Hematopoietic multipotent progenitor cell treated with erythropoietin and hydrocortisone succinate and interleukin-3 and kit ligand, for 8 days (in vitro differentiated cells): Measurements from ENCODE around the gene ANKS3.

Experiments
- DNase-seq: peaks from one replicate; pipeline ENCODE4 v3.0.0-alpha.2; 2015

The ANKS3 gene

GRCh38 chr16:4694642-4695451, 39.2 kb downstream of the ANKS3 start:
- DNase-seq, result no peak

DNA sequence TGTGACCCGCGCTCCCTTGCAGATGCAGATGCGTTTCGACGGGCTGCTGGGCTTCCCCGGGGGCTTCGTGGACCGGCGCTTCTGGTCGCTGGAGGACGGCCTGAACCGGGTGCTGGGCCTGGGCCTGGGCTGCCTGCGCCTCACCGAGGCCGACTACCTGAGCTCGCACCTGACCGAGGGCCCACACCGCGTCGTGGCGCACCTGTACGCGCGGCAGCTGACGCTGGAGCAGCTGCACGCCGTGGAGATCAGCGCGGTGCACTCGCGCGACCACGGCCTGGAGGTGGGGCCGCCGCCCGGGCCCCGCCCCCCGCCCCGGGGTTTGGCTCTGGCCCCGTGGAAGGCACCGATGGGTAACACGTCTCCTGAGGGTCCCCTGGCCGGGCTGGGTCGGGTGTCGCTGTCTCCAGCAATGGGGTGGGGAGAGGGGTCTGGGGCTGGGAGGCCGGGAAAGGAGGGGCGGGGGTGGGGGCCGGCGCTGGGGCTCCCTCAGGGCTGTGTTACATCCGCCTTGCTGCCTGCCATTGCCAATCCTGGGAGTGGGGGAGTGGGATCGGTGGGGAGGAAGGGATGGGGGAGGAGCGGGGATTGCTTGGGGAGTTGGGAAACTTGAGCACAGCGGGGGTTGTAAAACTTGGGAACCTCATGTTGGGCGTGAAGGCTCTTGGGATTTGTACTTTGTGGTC, 40.0 kb downstream of the ANKS3 start:
- DNase-seq, result peak; percentile 12

GRCh38 chr16:4693296-4693955, 40.6 kb downstream of the ANKS3 start, which contains the start of gene NUDT16L1:
NUDT16L1 (plus strand) TSS chr16:4693562; CDS start chr16:4693727, 165 bp downstream.
- DNase-seq, result peak; percentile 95

- DNase-seq, result peak; percentile 7
Observed at GRCh38 chr16:4692460-4693295, 41.4 kb downstream of the ANKS3 start.

- DNase-seq, result no peak
Observed at GRCh38 chr16:4691666-4692412, 42.2 kb downstream of the ANKS3 start.

DNA sequence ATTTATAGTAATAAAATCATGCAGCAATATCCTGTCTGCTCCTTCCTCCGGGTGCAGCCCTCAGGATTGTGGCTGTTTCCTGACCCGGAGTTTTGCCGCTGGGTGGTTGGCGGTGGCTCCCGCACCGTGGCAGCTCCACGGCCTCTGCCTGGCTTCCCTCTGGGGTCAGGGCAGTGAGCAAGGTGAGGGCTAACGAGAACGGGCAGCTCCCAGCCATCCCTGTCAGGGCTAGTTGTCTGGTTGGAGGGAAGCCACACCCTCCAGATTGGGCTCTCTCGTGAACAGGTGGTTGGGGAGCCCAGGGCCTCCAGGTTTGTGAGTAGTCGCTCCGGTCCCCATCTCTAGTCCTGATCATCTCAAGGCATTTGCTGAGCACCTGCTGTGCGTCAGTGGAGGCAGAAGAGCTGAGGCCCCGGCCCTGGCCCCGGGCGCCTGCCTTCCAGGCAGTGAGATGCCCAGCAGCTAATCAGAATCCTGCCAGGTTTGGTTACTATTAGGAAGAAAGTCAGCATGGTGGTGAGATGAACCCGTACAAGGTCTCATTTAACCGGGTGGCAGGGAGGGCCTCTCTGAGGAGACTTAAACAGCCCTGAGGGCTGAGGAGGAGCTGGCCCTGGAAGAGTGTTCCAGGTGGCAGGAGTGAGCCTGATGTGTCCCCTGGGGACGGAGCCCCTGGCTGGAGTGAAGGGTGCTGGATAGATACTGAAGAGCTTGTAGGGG, 43.0 kb downstream of the ANKS3 start:
- no peak for DNase-seq

- DNase-seq, result no peak
Observed at GRCh38 chr16:4689864-4690704, 44.0 kb downstream of the ANKS3 start.

DNA sequence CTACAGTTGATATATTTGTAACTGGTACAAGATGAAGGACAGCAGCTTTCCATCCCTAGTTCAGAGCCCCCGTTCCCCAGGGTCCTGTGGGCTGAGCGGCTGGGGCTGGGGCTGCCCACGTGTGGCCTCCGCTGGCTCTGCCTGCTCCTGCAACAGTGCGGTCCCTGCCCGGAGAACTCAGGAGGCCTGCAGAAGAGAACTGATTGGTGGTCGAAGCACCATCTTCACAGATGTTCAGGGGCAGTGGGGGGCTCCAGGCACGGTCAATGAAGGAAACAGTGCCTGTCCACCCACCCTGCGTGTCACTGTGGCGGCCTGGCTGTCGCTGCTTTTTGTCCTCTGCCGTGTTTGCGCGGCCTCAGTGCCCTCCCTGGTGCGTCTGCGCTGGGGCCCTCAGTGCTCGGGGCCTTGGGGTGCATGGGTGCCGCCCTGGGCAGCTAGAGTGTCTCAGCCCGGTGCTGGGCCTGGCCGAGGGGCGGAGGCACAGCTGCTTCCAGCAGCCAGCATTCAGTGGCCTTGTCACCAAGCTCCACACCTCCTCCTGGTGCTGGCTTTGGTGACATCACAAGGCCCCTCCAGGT, 44.9 kb downstream of the ANKS3 start:
- DNase-seq, result no peak

DNA sequence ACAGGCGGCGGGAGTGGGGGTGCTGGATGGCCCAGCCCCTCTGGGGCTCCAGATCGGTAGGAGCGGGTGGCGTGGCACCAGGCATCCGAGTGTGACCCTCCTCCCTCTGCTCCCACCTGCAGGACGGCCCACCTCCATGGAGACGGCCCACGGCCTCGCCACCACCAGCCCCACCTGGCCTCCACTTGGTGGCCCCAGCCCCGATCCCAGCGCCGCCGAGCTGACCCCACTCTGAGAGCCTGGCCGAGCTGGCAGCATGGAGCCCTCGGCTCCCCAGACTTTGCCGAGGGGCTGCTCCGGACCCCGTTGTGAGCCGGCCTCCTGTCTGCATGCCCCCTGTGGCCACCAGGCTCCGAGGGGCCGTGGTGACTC, 45.4 kb downstream of the ANKS3 start:
- DNase-seq, result no peak

GRCh38 chr16:4687946-4688673, 46.0 kb downstream of the ANKS3 start:
- DNase-seq, result no peak

- no peak for DNase-seq
Observed at GRCh38 chr16:4687416-4687815, 46.7 kb downstream of the ANKS3 start.

- DNase-seq, result no peak
Observed at GRCh38 chr16:4686497-4687210, 47.4 kb downstream of the ANKS3 start.

DNA sequence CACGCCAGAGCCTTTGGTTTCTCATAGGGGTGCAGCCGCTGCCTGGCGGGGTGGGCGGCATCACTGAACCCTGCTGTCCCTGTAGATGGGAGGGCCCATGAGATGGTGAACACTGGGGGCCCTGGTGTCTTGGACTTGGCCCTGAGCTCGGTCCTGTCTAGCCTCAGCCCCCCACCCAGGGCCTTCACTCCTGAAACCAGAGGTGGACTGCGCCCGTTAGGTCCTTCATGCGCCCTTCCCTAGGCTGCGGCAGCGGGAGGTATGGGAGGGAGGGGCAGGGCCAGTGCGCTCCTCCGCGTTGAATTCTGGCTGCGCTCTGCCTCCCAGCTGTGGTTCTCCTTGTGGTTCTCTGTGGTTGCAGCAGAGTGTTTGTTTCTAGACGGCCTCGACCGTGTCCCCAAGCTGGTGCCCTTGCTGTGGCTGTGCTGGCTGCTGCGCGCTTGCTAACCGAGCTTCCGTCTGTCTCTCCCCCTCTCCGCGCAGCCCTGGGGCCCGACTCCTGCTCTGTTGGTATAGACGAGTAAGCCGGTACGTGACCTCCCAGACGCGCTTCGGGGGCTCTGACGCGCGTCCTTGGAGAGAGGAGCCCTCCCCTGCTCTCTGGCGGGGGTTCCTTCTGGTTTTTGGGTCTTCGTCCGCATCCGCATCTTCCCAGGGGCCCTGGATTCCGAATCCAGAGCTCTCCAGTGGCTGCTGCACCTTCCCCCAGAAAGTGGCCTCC, 48.1 kb downstream of the ANKS3 start:
- DNase-seq, result no peak

DNA sequence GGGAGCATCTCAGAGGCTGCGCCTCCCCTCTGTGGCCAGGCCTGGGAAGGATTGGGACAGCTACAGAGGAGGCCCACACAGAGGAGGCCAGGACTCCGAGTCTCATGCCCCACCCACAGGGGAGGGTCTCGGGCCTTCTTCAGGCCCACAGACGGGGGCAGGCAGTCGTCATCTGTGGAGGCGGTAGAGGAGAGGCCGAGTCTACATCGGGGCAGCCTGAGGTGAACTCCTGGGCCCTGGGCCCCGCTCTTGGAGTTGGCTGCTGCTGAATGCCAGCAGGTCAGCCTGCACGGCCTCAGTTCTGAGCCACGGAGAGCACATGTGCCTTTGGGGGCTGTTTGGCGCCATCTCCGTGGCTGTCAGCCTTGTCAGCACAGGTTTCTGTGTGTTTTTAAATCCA, 48.8 kb downstream of the ANKS3 start:
- DNase-seq, result no peak

DNA sequence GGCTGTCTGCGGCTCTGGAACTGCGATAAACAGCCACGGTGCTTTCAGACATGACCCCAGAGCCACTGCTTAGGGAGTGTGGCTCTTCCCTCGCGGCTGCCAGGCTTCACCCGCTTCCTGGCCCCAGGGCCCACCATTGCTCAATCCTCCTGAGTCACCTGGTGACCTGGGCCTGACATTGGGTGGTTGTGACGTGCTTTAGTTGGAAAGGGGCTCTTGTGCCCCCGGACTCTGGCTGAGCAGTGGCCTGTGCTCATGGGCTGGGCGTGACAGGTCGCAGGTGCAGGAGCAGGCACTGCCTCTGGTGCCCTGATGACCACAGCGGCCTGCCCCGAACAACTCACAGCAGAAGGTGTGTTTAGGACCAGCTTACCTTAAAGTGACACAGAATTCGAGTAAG, 49.3 kb downstream of the ANKS3 start:
- DNase-seq, result no peak

DNA sequence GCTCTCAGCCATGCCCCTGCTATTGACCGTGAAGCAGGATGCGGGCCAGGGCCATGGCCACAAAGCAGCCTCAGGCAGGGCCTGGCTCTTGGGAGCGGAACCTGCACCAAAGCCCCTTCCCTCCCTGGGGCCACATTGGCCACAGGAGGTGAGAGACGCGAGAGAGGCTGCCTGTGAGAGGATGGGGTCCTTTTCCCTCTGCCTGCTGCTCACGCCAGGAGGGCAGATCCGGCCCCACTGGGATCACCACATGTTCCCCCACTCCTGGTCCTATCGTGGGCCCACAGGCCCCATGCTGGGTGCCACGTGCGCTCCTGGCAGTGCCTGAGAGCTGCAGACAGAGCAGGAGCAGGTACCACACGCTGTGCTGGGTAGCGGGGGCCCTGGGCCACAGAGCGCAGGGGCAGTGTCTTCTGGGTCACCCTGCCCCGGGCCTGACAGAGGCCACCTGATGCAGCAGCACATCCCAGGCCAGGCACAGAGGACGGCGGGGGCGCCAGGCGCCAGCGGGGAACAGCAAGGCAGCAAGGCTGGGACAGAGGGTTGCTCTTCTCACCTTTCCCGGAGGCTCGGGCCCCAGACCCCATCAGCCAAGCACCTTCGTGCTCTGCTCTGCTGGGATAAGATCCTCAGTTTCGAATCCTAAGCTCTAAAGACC, 49.9 kb downstream of the ANKS3 start:
- no peak for DNase-seq

DNA sequence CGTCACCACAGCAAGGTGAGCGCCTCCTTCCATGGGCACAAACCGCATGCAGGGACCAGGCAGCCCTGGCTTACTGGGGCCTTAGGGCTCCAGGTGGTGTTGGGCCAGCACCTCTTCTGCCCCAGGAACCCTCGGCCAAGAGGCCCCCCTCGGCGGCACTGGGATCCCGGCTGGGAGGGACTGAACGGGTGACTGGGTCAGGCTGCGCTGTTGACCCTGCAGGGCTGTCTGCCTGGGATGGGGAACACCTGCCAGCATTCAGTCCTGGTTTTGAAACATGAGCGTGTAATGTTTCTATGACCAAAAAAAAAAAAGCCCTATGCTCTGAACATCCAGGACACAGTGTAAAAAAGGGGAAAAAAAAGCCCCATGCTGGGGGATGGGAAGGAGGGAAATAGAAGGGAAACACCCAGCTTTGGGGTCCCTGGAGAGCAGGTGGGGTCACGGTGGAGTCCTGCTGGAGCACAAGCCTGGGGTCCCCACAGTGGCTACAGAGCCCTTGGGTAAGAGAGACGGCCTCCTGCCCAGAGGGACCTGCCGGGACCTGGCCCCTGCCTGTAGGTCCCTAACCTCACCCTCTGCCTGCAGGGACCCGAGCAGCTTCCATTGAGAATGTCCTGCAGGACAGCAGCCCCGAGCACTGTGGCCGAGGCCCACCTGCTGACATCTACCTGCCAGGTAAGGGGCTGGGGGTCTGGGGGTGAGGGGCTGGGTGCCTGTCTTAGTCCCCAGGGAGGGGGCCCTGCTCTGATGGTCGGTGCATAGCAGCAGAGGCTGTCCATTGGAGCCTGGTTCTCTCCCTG, 50.6 kb downstream of the ANKS3 start:
- no peak for DNase-seq
